Panc1 (cell line): ENCODE data around the gene EMILIN2.

ENCODE experiments used
- TCF7L2 ChIP-seq: IDR thresholded peaks from 2 replicates; pipeline ENCODE4 v1.6.1; 2011; ENCODE audit warnings: mild to moderate bottlenecking, low read depth, low read length, inconsistent platforms
- TF ChIP-seq, protein P1 (sequence below): fragments of 450-650 bp; IDR thresholded peaks from 2 replicates; pipeline ENCODE4 v1.5.1; 2017; ENCODE audit warnings: mild to moderate bottlenecking

DNA sequence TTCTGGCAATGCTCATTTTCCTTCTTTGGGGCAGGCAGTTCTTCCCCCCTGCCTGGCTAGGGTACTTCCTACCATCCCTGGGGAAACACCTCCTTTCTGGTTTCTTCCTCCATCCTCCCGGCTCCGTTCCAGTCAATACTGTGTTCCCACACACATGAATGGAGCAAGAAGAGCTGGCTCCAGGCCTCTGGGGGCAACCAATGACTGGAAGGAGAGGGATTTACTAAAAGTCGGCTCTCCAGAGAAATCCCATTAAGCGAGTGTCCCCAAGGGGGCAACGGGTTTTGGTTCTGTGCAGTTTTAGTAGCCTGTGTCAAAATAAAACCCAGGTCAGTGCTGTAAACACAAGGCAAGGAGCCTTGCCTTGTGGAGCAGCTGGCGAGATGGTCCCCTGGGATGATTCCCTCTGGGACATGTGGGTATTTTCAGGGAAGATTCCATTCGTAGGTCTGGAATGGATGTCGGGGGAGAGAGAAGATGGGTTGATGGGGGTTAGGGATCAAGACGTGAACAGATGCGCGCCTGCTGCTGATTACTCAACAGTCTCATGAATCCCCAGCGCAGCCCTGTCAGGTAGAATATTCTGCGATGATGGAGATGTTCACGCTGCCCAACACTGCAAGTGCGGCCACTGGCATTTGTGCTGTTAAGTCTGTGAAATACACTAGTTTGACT is 32.0 kb downstream of the EMILIN2 start:
- TF ChIP-seq, protein P1, sequence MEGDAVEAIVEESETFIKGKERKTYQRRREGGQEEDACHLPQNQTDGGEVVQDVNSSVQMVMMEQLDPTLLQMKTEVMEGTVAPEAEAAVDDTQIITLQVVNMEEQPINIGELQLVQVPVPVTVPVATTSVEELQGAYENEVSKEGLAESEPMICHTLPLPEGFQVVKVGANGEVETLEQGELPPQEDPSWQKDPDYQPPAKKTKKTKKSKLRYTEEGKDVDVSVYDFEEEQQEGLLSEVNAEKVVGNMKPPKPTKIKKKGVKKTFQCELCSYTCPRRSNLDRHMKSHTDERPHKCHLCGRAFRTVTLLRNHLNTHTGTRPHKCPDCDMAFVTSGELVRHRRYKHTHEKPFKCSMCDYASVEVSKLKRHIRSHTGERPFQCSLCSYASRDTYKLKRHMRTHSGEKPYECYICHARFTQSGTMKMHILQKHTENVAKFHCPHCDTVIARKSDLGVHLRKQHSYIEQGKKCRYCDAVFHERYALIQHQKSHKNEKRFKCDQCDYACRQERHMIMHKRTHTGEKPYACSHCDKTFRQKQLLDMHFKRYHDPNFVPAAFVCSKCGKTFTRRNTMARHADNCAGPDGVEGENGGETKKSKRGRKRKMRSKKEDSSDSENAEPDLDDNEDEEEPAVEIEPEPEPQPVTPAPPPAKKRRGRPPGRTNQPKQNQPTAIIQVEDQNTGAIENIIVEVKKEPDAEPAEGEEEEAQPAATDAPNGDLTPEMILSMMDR, result no peak
- TF ChIP-seq TCF7L2, result no peak
